ENCODE results near the gene EPHX1. TPM values are rescaled to one million over a fixed set of nuclear protein-coding genes. Genes with fewer than 3 reads are reported as not detected.
"Not testable (repeated sequence)": the region's sequence is repeated elsewhere in the genome, so short reads cannot be mapped to it uniquely, and the experiment has no call there.

Gene EPHX1
- total RNA-seq, 4 donors from 2014 or later, result 28.9 to 109 (median 59.9) TPM

DNA sequence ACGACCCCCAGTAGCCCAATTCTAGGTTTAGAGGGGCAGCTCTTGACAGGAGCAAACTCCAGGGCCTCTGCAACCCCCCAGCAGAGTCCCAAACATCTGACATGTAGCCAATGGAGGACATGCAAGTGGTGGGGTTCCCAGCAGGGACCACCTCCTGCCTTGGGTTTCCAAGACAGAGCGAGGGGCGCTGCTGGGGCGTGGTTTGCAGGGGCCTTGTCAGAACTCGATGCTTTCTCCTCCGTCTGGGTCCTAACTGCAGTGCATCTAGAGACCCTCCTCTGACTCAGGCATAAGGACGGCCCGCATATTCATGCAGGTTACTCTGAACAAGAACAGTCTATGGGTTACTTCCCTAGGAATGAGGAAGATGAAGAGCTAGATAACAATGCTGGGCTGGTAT is 17.2 kb downstream of the EPHX1 start:
- DNase-seq, result no peak
- TF ChIP-seq POLR2A (IDR thresholded peaks at IDR 0.05), result no peak
- TF ChIP-seq, protein P1, sequence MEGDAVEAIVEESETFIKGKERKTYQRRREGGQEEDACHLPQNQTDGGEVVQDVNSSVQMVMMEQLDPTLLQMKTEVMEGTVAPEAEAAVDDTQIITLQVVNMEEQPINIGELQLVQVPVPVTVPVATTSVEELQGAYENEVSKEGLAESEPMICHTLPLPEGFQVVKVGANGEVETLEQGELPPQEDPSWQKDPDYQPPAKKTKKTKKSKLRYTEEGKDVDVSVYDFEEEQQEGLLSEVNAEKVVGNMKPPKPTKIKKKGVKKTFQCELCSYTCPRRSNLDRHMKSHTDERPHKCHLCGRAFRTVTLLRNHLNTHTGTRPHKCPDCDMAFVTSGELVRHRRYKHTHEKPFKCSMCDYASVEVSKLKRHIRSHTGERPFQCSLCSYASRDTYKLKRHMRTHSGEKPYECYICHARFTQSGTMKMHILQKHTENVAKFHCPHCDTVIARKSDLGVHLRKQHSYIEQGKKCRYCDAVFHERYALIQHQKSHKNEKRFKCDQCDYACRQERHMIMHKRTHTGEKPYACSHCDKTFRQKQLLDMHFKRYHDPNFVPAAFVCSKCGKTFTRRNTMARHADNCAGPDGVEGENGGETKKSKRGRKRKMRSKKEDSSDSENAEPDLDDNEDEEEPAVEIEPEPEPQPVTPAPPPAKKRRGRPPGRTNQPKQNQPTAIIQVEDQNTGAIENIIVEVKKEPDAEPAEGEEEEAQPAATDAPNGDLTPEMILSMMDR (IDR thresholded peaks at IDR 0.05), result no peak

DNA sequence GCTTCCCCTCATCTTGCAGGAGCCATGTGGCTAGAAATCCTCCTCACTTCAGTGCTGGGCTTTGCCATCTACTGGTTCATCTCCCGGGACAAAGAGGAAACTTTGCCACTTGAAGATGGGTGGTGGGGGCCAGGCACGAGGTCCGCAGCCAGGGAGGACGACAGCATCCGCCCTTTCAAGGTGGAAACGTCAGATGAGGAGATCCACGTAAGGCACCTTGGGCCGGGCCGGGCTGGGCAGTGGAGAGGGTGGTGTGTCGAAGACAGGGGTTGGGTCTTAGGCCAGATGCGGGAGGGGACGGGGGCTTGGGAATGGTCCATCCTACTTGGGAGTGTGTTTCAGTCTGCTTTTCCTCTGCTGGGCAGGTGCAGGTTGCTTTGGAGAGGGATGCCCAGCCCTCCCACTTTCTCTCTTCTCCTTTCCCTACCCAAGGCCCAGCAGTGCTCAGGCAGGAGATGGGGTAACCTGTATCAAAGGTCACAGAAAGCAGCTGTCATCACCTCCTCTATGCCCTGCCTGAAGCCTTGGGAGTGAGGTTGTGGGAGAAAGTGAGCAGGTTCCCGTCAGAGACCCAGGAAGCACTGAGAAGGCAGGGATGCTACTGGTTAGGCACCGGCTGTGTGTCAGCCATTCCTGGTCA is 18.9 kb downstream of the EPHX1 start:
- DNase-seq, result no peak
- H3K4me3 ChIP-seq, result no peak overlapping the region
- H3K27me3 ChIP-seq, result no peaks in the 10 kb centered on the region
- H3K9me3 ChIP-seq, result no peaks in the 10 kb centered on the region
- peaks cover 0 to 22% (median 0%) of the 10 kb centered on the region in 3 donors for H3K36me3 ChIP-seq
- H3K4me1 ChIP-seq, result peaks cover 0 to 21% (median 0%) of the 10 kb centered on the region in 4 donors
- no peak overlapping the region for H3K27ac ChIP-seq
- TF ChIP-seq, protein P1 (IDR thresholded peaks at IDR 0.05), result no peak
- TF ChIP-seq POLR2A (IDR thresholded peaks at IDR 0.05), result no peak

More for the DNA sequence above, 17.2 kb downstream of the EPHX1 start:
- Histone ChIP-seq H3K4me3 (no peak overlapping the region), H3K36me3 (peaks cover 0 to 10% (median 0%) of the 10 kb centered on the region in 3 donors), H3K27ac (no peak overlapping the region), H3K9me3 (no peaks in the 10 kb centered on the region), H3K4me1 (peaks cover 0 to 21% (median 0%) of the 10 kb centered on the region in 4 donors), H3K27me3 (no peaks in the 10 kb centered on the region)

DNA sequence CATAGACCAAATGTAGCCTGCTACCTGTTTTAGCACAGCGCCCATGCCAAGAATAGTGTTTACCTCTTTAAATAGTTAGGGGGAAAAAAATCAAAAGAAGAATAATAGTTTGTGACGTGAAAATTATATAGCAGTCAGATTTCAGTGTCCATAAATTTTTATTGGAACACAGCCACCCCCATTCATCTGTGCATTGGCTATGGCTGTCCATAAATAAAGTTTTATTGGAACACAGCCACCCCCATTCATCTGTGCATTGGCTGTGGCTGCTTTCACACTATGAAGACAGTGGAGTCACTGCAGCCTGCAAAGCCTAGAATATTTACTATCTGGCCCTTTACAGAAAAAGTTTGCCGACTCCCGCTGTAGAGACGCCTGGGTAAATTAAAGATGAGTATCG is 20.9 kb downstream of the EPHX1 start:
- no peaks in the 10 kb centered on the region for H3K27me3 ChIP-seq
- TF ChIP-seq, protein P1 (IDR thresholded peaks at IDR 0.05), result no peak
- TF ChIP-seq POLR2A (IDR thresholded peaks at IDR 0.05), result no peak
- H3K4me3 ChIP-seq, result no peak overlapping the region
- H3K27ac ChIP-seq, result no peak overlapping the region
- peaks cover 0 to 2% (median 0%) of the 10 kb centered on the region in 4 donors for H3K4me1 ChIP-seq
- no peak for DNase-seq
- H3K9me3 ChIP-seq, result no peaks in the 10 kb centered on the region
- H3K36me3 ChIP-seq, result peaks cover 0 to 22% (median 0%) of the 10 kb centered on the region in 3 donors

DNA sequence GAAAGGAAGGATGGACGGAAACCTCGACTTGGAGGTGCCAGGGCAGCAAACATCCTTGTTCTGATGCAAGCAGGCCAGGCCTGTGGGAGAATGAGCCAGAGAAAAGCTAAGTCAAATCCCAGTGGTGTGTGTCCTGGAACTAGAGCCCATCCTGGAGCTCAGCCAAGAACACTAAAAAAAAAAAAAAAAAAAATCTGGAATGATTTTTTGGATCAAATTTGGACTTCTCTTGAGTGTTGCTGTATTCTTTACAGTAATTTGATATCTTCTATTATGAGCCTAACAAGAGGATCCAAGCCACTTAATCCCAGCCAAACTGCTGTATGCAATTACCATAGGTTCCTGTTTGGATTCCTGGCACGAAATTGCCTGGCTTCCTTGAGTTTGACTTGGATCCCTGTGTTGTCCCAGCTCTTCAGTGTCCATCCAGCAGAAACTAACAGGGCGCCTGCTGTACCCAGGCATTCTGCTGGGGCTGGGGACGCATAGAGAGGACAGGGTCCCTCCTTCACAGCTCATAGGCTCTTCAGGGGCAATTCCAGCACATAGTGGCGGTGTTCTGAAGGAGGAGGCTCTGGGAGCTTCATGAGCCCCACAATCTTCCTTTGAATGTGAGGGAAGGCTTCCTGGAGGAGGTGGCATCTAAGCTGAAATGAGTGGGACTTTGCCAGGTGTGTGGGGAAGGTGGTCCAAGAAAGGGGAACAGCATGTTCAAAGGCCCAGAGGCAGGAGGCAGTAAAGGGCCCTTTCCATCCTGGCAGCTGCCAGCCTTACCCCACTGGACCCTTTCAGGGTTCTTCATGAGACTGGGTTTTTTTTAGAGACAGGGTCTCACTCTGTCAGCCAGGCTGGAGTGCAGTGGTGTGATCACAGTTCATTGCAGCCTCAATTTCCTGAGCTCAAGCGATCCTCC is 24.7 kb downstream of the EPHX1 start:
- Histone ChIP-seq H3K9me3 (no peaks in the 10 kb centered on the region), H3K27ac (peak overlapping the region in 1 of 4 donors; percentile 19), H3K4me3 (no peak overlapping the region), H3K36me3 (peaks cover 0 to 36% (median 0%) of the 10 kb centered on the region in 3 donors), H3K27me3 (no peaks in the 10 kb centered on the region), H3K4me1 (no peaks in the 10 kb centered on the region)
- no peak for TF ChIP-seq POLR2A (IDR thresholded peaks at IDR 0.05)
- TF ChIP-seq, protein P1 (IDR thresholded peaks at IDR 0.05), result no peak
- DNase-seq, result no peak

DNA sequence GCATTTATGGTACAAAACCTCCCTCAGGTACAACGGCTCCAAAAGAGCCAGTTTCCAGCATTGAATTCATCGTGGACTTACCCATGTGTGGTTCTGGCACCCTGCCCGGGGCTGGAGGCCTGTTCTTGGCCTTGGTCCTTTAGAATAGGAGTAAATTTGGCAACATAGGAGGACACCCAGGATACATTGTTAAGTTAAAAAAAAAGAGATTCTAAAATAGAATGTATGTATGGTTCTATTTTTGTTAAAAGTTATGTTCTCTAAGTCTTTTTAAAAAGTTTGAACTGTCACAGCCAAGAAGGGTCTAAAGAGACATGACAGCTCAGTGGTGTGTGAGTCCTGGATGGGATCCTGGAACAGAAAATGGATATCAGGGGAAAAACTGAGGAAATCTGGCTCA is 25.9 kb downstream of the EPHX1 start:
- TF ChIP-seq, protein P1 (IDR thresholded peaks at IDR 0.05), result no peak
- TF ChIP-seq POLR2A (IDR thresholded peaks at IDR 0.05), result no peak
- no peak overlapping the region for H3K27ac ChIP-seq

DNA sequence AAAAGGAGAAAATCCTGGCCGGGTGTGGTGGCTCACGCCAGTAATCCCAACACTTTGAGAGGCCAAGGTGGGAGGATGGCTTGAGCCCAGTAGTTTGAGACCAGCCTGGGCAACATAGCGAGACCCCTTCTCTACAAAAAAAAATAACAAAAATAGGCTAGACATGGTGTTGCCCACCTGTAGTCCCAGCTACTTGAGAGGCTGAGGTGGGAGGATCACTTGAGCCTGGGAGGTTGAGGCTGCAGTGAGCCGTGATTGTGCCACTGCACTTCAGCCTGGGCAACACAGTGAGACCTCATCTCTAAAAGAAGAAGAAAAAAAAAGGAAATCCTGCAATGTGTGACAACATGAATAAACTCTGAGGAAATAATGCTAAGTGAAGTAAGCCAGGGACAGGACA is 26.4 kb downstream of the EPHX1 start:
- H3K36me3 ChIP-seq, result peaks cover 0 to 39% (median 0%) of the 10 kb centered on the region in 3 donors
- H3K9me3 ChIP-seq, H3K27me3 ChIP-seq, H3K4me3 ChIP-seq, H3K27ac ChIP-seq, DNase-seq, H3K4me1 ChIP-seq: not testable (repeated sequence)

More for the DNA sequence above, 25.9 kb downstream of the EPHX1 start:
- DNase-seq, result no peak
- Histone ChIP-seq H3K4me3 (no peak overlapping the region), H3K36me3 (peaks cover 0 to 39% (median 0%) of the 10 kb centered on the region in 3 donors), H3K9me3 (no peaks in the 10 kb centered on the region), H3K27me3 (no peaks in the 10 kb centered on the region), H3K4me1 (no peaks in the 10 kb centered on the region)

All from Peyer's patch (tissue), 4 donors.